Stimulated activated CD8-positive, alpha-beta memory T cell treated with anti-CD3 and anti-CD28 coated beads, Interleukin-7, amount 100 ng/mL, for 1 hour (primary cell): Measurements from ENCODE around the gene TCF15.
"Not testable (repeated sequence)": the region's sequence is repeated elsewhere in the genome, so short reads cannot be mapped to it uniquely, and the experiment has no call there.

Experiments
- DNase-seq, 2 donors: peaks; one replicate each; pipeline ENCODE4 v3.0.0-alpha.2; 2020; ENCODE audit warnings: low read depth in 2 of 2

TCF15 gene

DNA sequence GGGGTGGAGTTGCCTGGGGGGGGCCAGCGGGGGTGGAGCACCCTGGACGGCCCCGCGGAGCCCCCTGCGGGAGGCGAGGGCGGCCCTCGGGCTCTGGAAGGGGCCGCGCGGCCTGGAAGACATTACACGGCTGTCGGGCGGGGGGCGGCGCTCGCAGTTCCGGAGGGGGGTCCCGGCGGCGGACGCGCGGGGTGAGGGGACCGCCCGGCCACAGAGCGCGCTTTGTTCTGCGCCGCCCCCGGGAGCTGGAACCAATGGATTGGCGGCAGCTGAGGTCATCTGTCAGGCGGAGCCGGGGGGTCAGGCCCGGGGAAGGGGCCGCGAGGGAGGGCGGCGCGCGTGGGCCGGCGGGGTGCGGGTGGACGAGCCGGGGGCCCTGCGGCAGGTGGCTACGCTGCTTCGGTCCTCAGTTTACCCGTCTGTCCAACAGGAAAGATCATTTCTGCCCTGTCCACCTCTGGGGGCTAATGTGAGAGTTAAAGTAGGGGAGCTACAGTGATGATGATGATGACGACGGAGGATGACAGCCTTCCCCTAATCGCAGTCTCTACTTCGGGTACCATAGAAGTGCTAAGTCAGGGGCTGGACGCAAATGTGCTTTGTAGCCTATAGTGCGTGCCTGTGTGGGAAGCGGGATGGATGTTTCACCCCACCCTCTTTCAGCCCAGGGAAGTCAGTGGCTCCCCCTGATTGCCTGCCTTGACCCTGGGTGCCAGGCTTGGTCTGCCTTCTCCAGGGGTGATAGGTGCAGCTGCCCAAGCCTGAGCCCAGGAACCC lies 32.5 kb upstream of the TCF15 start:
- DNase-seq = no peak

DNA sequence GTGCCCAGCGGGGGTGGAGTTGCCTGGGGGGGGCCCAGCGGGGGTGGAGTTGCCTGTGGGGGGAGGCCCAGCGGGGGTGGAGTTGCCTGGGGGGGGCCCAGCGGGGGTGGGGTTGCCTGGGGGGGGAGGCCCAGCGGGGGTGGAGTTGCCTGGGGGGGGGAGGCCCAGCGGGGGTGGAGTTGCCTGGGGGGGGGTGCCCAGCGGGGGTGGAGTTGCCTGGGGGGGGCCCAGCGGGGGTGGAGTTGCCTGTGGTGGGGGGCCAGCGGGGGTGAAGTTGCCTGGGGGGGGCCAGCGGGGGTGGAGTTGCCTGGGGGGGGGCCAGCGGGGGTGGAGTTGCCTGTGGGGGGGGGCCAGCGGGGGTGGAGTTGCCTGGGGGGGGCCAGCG lies 31.9 kb upstream of the TCF15 start:
- not testable (repeated sequence) for DNase-seq

DNA sequence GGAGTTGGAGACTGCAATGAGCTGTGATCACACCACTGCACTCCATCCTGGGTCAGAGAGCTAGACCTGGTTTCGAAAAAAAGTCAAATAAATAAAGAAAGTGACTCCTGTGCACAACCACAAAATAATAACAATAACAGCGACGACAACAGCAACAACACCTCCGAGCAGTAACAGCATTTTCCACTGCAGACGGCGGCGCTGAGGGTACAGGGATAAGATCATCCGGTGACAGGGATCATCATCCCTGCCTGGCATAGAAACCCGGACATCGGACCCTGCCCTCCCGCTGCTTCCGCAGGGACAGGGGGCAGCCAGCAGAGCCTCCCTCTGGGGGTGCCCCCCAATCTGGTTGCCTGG lies 31.4 kb upstream of the TCF15 start:
- DNase-seq = no peak

DNA sequence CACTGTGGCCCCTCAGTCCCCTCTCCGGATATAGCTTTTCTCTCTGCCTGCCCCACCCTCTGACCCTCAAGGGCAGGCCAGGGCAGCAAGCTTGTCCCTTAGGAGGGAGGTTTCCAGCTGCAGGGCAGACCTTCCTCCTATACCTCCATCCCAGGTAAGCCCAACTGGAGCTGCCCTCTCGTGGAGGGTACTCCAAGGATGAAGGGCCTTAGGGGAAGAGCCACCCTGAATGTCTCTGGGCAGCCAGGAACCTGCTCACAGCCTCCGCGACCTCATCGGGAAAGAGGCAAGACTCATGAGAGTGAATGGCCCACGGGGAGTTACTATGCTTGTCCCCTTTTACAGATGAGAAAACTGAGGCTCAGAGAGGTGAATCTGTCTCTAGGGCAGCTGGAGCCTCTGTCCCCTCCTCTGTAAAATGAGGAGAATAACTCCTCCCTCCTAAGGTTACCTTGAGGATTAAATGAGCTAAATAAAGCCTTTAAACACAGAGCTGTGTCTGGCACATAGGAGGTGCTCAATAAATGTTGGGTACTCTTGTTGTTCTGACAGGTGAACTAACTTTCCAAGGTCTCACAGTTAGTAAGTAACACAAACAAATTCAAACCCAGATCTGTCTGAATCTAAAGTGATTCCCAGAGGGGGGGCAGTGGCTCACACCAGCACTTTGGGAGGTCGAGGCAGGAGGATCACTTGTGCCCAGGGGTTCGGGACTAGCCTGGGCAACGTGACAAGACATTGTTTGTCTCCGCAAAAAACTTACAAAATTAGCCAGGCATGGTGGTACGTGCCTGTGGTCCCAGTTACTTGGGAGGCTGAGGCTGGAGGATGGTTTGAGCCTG lies 30.8 kb upstream of the TCF15 start:
- no peak for DNase-seq

DNA sequence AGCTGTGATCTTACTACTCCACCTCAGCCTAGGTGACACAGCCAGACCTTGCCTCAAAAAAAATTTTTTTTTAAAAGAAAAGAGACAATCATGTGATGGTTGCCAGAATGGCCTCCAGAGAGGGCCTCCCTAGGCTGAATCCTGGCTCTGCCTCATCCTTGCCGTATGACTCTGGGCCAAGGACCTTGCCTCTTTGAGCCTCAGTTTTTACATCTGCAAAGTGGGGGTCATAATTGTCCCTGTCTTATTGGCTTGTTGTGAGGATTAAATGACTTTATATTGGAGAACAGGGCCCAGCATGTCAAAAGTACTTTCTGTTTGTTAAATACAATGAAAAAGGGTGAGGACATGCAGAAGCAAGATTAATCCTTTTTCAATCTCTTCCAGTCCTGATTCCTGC lies 28.5 kb upstream of the TCF15 start:
- no peak for DNase-seq

DNA sequence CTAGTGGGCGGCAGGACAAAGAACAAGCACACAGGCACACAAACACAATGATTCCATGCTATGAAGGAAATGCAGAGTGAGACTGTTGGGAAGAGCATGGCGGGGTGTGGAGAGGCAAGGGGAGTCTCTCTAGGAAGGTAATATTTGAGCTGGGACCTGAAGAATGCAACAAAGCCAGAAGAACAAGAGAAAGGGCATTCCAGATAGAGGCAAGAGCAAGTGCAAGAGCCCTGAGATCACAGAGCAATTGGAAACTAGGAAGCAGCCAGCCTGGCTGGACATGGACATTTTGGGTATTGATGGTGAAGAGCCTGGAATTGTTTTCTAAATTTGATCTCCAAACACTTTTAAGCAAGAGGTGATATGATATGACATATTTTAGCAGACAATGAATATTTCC lies 27.4 kb upstream of the TCF15 start:
- DNase-seq = no peak

DNA sequence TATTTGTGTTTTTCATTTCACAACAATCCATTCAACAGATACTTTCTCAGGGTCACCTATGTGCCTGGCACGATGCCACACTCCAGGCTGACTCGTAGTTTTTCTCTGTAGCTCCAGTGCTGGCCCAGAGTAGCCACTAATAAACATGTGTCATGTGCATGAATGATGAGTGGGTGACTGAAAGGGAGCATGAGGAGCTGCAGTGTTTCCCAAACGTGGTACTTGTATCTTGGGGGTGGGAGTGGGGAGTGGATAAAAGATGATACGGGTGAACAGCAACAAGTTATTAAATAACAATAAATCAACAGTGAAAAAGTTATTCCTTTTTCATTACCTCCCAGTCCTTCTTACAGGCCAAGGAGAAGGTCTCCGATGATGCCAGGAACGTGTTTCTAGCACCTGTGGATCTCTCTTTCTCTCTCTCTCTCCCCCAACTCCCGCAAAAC lies 25.8 kb upstream of the TCF15 start:
- DNase-seq = no peak

DNA sequence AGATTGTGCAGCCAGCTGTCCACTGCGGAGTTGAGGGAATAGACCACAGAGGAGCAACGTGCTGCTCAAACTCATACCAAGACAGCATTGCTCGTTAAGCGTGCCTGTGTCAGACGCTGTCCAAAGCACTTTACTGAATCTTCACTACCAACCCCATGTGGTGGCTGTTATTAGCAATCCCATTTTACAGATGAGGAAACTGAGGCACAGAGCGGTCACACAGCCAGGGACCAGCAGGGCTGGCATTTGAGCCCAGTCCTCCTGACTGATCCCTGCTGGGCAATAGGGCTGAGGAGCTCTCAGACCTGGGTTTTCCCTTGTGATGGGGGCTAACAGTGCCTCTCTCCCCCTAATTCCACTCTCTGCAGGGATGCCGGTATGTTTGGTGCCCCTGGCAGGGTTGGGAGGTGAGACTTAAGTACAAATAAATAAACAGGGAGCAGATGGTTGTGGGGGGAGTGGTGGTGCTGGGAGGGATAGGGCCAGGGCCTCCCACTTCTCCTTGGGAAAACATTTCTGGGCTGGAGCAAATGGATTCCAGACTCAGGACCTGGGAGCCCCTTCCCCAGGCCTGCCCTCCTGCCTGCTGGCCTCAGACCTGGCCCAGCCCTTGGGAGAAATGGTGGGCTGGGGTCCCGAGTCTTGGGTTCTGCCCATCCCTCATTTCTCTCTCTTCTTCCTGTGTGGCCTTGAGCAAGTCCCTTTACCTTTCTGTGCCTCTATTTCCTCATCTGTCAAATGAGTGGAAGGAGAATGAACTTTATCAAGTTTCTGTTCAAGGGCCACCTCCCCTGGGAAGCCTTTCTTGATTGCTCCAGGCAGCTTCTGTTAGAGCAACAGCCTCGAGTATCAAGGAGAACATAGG lies 25.2 kb upstream of the TCF15 start:
- no peak for DNase-seq

DNA sequence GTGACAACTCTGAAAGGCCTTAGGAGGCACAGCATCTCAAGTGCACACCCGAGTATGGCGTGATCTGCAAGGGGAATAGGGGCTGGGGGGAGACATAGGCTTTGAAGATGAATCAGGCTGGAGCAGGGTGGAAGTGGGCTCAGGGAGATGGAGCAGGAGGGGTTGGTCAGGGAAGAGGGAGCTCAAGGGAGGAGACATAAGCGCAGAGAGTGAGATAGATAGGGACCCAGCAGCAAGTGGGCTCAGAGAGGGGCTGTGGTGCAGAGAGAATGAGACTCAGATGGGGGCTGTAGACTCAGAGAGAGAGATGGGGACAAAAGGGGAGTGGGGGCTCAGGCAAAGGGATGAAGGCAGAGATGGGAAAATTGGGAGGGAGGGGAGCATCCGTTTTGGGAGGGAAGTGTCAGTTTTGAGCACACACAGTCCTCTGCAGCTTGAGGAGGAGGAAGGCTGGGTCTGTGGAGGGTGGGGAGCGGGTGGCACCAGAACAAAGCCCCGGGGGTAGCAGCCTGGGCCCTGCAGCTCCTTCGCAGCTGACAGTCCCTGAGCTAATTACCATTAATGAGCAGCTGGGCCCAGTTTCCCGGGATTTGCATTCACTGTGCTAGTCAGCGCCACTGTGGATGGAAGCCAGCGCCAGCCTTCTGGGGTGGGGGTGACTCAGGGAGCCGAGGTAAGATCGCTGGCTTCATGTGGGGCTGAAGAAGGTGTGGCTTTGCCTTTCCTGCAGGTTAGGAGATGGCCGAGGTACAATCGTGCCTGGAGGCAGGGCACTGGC lies 24.2 kb upstream of the TCF15 start:
- no peak for DNase-seq

DNA sequence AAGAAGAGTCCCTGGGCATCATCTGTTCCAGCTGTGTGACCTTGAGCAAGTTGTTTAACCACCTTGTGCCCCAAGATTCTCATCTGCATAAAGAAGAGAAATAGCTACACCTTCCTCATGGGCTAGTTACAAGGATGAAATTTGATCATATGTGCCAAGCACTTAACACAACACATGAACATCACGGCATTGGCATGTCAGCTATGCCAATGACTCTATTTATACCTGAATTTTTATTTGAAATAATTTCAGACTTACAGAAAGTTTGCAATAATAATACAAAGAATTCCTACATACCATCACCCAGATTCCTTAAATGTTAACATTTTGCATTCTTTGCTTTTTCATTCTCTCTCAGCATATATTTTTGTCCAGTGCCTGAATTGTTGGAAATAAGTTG lies 21.0 kb upstream of the TCF15 start:
- no peak for DNase-seq

DNA sequence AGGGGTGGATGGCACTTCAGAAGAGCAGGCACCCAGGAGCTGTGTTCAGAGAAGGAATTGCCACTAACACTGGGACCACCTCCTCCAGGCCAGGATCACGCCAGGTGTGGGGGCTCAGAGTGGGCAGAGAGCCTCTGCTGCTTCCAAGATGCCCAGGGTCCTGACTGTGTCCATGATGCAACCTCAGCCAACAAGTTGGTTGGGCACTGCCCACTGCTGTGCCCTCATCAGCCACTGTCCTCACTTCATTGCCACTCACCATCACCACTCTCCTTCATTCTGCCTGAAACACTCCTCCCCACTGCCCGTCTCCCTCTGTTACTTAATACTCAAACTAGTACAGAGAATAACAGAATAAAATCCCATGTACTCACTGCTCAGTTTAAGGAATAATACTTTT lies 16.5 kb upstream of the TCF15 start:
- no peak for DNase-seq

DNA sequence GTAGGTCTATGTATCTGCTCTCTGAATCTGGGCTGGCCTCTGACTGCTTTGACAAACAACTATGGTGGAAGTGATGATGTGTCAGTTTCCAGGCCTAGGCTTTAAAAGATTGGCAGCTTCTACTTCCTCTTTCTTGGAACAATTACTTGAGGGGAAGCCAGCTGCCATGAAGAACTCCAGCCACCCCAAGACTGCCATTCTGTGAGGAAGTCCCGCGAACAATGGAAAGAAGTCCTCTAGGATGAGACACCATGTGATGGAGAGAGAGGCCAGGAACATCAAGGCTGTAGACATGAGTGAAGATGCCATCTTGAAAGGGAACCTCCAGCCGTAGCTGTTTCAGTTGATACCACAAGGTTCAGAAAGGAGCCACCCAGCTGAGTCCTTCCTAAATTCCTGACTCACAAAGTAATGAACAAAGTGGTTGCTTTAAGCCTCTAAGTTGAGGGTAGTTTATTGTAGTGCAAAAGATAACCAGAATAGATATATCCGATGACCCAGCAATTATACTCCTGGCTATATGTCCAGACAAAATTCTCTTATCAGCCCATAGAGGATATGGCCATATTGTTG lies 15.3 kb upstream of the TCF15 start:
- no peak for DNase-seq

DNA sequence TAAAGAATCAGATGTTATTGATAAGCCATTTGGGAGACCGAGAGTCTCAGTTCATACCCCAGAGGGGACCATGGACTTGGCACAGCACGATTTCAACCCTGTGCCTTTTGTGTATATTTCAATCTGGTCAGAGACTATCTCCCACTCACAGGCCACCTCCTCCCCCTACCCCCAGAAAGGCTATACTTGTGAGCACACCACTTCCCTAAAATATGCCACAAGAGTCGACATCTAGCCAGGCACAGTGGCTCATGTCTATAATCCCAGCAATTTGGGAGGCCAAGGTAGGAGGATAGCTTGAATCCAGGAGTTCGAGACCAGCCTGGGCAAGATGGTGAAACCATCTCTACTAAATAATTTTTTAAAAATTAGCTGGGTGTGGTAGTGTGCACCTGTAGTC lies 13.6 kb upstream of the TCF15 start:
- no peak for DNase-seq

DNA sequence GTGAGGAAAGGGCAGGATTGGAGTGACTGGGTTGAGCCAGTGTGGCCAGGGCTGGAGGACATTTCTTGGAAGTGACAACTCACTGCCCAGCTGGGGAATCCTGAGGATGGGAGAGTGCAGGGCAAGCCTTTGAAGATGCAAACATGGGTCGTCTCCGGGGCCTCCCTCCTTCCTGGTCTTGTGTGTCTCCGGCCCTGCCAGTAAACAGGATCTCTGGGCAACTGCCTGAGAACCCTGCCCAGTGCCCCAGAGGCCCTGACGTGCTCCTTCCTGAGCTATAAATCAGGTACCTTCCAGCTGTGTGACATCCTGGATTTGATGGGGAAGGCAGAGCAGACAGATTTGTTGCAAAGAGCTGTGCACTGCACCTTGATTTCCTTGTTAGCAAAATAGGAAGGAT lies 12.9 kb upstream of the TCF15 start:
- no peak for DNase-seq

DNA sequence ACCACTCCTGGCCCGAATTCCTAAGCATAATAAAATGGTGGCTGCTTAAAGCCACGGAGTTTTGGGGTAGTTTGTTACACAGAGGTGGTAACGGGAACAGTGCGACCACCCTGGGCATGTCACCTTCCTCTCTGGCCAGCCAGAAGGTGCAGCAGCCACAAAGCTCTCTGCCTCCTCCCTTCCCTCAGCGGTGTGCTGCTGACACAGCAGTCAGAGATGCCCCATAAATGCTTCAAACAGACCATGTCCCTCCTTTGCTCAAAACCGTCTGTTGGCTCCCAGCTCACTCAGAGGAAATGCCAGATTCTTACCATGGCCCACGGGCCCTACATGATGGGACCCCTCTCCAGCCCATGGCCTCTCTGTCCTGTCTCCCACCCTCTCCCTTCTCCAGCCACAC lies 12.1 kb upstream of the TCF15 start:
- DNase-seq = no peak

DNA sequence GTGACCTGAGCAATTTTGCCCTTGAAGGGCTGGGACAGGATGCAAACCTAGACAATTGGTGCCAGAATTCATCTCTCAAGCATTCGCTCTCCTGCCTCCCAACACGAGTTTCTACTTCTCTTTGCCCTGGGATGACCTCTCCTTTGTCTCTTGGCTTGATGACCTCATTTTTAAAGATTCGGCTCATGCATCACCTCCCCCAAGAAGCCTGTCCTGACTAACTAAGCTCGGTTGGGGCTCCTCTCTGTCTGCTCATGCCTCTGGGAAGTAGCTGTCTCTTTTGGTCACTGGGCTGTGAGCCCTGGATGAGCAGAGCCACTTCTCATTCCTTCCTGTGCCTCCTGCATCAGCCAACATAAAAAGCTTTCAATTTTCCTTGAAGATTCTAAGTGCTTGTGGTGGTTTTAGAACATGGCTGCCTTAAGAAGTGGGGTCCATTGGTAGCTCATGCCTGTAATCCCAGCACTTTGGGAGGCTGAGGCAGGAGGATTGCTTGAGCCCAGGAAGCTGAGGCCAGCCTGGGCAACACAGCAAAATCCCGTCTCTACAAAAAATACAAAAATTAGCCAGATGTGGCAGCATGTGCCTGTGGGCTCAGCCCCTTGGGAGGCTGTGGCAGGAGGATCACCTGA lies 11.1 kb upstream of the TCF15 start:
- DNase-seq = no peak

DNA sequence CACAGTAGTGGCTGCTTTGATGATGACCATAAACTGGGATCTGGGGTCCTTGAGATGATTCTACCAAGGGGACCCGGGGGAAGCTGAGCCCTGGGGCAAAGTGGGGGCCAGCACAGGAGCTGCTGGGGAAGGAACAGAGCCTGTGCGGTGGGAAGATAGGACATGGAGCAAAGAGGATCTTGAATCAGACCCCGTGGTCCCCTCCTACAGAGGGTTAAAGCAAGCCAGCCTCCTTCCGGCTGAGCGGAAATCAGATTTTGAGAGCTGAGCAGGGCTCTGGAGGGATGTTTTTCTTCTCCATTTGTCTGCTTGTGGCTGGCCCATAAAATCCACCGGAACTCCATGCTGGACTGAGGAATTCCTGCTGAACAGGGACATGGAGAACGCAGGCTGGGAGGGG lies 10.1 kb upstream of the TCF15 start:
- DNase-seq = no peak

DNA sequence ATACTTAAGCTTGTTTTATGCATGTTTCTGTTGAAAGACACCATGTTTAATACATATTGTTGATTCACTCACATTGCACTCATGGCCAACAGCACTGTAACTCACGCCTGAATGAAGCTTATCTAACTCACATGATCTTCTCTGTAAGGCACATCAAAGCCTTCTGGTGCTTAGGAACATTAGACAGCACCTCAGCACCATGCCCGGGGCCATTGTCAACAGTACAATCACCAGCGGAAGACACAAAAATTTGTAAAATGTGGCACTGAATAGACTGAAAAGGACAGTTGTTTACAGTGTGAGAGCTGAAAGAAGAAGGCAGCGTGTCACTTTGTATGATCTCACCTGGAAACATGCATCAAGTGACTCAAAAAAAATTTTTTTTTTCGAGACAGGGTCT lies 8.9 kb upstream of the TCF15 start:
- DNase-seq = no peak

DNA sequence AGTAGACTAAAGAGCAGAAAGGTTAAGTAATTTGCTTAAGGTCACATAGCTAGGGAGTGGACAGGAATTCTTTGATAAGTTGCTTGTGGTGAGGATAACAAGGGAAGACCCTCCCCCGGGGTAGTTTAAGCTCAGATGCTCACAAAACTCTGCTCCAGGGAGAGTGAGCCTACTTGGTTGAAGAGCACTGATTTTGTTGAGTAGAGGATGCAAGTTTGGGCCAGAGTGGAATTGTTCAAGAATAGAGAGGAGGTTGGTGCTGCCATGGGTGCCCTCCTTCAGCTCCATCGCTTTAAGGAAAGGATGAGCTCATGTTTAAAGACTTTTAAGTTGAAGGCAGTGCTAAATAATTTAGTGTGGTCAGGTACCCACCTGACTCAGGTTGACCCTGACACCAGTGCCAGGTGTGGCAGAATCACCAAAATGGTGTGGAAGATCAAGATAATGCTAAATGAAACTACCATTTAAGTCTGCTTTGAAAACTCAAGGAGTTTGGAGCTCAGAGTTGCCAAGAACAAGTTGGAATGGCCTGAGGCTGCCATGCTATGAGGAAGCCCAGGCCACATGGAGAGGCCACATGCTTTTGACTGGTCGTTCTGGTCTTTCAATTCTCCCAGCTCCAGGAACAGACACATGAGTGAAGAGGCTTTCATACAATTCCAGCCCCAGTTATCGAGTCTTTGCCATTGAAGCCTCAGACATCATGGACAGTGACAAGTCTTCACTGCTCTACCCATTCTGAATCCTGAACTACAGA lies 8.0 kb upstream of the TCF15 start:
- no peak for DNase-seq

DNA sequence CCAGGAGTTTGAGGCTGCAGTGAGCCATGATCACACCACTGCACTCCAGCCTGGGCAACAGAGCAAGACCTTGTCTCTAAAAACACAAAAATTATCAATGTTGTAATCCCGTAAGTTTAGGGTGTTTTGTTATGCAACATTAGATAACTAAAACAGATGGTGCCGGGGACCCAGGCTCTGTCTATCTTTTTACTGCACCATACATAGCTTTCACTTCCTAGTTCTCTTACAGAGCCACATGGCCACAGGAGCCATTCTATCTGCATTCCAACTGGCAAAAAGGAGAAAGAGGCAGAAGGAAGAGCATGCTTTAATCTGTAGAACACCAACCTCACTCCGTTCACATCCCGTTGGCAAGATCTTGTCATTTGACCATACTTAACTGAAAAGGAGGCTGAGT lies 5.4 kb upstream of the TCF15 start:
- no peak for DNase-seq
